ENCODE measurements around the gene KCND3.

Gene KCND3

GRCh38 chr1:111837393-111837792 is 152.1 kb downstream of the KCND3 start:
- DNase-seq = no peak

- DNase-seq = no peak
Measured at GRCh38 chr1:111836111-111836510, 153.4 kb downstream of the KCND3 start.

GRCh38 chr1:111835514-111835913 is 154.0 kb downstream of the KCND3 start:
- no peak for DNase-seq

GRCh38 chr1:111834956-111835355 is 154.5 kb downstream of the KCND3 start:
- no peak for DNase-seq

- peak; percentile 1 for DNase-seq
Measured at GRCh38 chr1:111833334-111833733, 156.1 kb downstream of the KCND3 start.

GRCh38 chr1:111832521-111833155 is 156.8 kb downstream of the KCND3 start:
- no peak for DNase-seq

- DNase-seq = no peak
Measured at GRCh38 chr1:111831153-111831552, 158.3 kb downstream of the KCND3 start.

GRCh38 chr1:111827946-111828345 is 161.5 kb downstream of the KCND3 start:
- DNase-seq = no peak

GRCh38 chr1:111826278-111826677 is 163.2 kb downstream of the KCND3 start:
- no peak for DNase-seq

- no peak for DNase-seq
Measured at GRCh38 chr1:111825217-111825616, 164.3 kb downstream of the KCND3 start.

GRCh38 chr1:111822138-111822537 is 167.3 kb downstream of the KCND3 start:
- no peak for DNase-seq

- no peak for DNase-seq
Measured at GRCh38 chr1:111821121-111821745, 168.2 kb downstream of the KCND3 start.

- no peak for DNase-seq
Measured at GRCh38 chr1:111819566-111820263, 169.8 kb downstream of the KCND3 start.

- no peak for DNase-seq
Measured at GRCh38 chr1:111818546-111818945, 170.9 kb downstream of the KCND3 start.

- DNase-seq = no peak
Measured at GRCh38 chr1:111818081-111818480, 171.4 kb downstream of the KCND3 start.

GRCh38 chr1:111814642-111815041 is 174.8 kb downstream of the KCND3 start:
- no peak for DNase-seq

GRCh38 chr1:111814305-111814628 is 175.2 kb downstream of the KCND3 start:
- DNase-seq = no peak

GRCh38 chr1:111813440-111814304 is 175.8 kb downstream of the KCND3 start:
- peak; percentile 6 for DNase-seq

GRCh38 chr1:111812306-111812705 is 177.2 kb downstream of the KCND3 start:
- no peak for DNase-seq

- DNase-seq = no peak
Measured at GRCh38 chr1:111811891-111812290, 177.6 kb downstream of the KCND3 start.

- no peak for DNase-seq
Measured at GRCh38 chr1:111805251-111805650, 184.2 kb downstream of the KCND3 start.

GRCh38 chr1:111804776-111805175 is 184.7 kb downstream of the KCND3 start:
- DNase-seq = no peak

- DNase-seq = no peak
Measured at GRCh38 chr1:111803951-111804350, 185.5 kb downstream of the KCND3 start.

All from fibroblast of upper back skin (primary cell).